CD14-positive monocyte (primary cell): Measurements from ENCODE around the gene GLYR1. TPM values are rescaled to one million over a fixed set of nuclear protein-coding genes. Genes with fewer than 3 reads are reported as not detected.

Source experiments
- DNase-seq, 3 donors: peaks; one replicate each; pipeline ENCODE4 v3.0.0-alpha.2; 2011 to 2022
- H2AFZ ChIP-seq: 2 replicates; pipeline ENCODE4 v1.6.0; 2012; ENCODE audit warnings: mild to moderate bottlenecking, low read depth, low read length, inconsistent platforms; ENCODE audit not compliant: insufficient read depth, poor library complexity, severe bottlenecking
- H3K27ac ChIP-seq, 2 donors: 1 replicate in 1 of 2; 2 replicates in 1 of 2; pipeline ENCODE4 v1.5.1; 2012 to 2013; ENCODE audit warnings: low read length in 2 of 2, control low read depth in 1 of 2, inconsistent platforms in 1 of 2, low read depth in 1 of 2, mild to moderate bottlenecking in 1 of 2
- H3K27me3 ChIP-seq, 2 donors: one replicate each; pipeline versions ENCODE4 v1.6.0 to v1.6.1; 2011 to 2013; ENCODE audit warnings: low read length in 2 of 2; ENCODE audit not compliant: control insufficient read depth in 2 of 2, insufficient read depth in 2 of 2
- H3K36me3 ChIP-seq, 2 donors: replicated peaks in 1 of 2; 1 replicate in 1 of 2; 2 replicates in 1 of 2; pipeline versions ENCODE4 v1.5.1 to v1.6.1; 2012 to 2013; ENCODE audit warnings: low read length in 2 of 2, control low read depth in 1 of 2, inconsistent platforms in 1 of 2, mild to moderate bottlenecking in 1 of 2; ENCODE audit not compliant: insufficient read depth in 2 of 2, control insufficient read depth in 1 of 2
- H3K4me1 ChIP-seq, 2 donors: 1 replicate in 1 of 2; 2 replicates in 1 of 2; pipeline versions ENCODE4 v1.5.1 to v1.6.1; 2012 to 2013; ENCODE audit warnings: low read length in 2 of 2, control low read depth in 1 of 2, inconsistent platforms in 1 of 2, mild to moderate bottlenecking in 1 of 2, moderate library complexity in 1 of 2; ENCODE audit not compliant: insufficient read depth in 2 of 2, control insufficient read depth in 1 of 2
- H3K4me2 ChIP-seq: replicated peaks from 2 replicates; pipeline ENCODE3; 2012; ENCODE audit warnings: low read length, moderate library complexity, mild to moderate bottlenecking; ENCODE audit not compliant: poor library complexity, severe bottlenecking; ENCODE audit errors: extremely low read depth
- H3K4me3 ChIP-seq, 3 experiments: fragments of 200-600 bp in 1 of 3; sonication (generic) in 1 of 3; replicated peaks in 1 of 3; 1 replicate in 2 of 3; 2 replicates in 1 of 3; pipeline ENCODE4 v1.5.1; 2011 to 2013; ENCODE audit warnings: low read length in 3 of 3, mild to moderate bottlenecking in 3 of 3, control low read depth in 2 of 3, low read depth in 2 of 3, inconsistent platforms in 1 of 3, moderate library complexity in 1 of 3
- H3K79me2 ChIP-seq: 2 replicates; pipeline ENCODE4 v1.6.0; 2012; ENCODE audit warnings: mild to moderate bottlenecking, control low read depth, inconsistent platforms, low read length, moderate library complexity; ENCODE audit not compliant: insufficient read depth
- H3K9ac ChIP-seq: 2 replicates; pipeline ENCODE4 v1.6.0; 2017; ENCODE audit warnings: low read length, mild to moderate bottlenecking; ENCODE audit not compliant: insufficient read depth, poor library complexity, severe bottlenecking
- H3K9me3 ChIP-seq, 2 donors: replicated peaks in 1 of 2; 1 replicate in 1 of 2; 2 replicates in 1 of 2; pipeline versions ENCODE4 v1.5.1 to v1.6.1; 2012 to 2013; ENCODE audit warnings: low read length in 2 of 2, control low read depth in 1 of 2; ENCODE audit not compliant: control insufficient read depth in 1 of 2, insufficient read depth in 1 of 2
- H4K20me1 ChIP-seq: 2 replicates; pipeline ENCODE4 v1.6.0; 2012; ENCODE audit warnings: mild to moderate bottlenecking, low read length, control low read depth, moderate library complexity; ENCODE audit not compliant: insufficient read depth
- H3K27ac Mint-ChIP-seq, 7 donors: one replicate each; pipeline ENCODE4 v1.8.0; 2020; ENCODE audit warnings: mild to moderate bottlenecking in 7 of 7, mixed read lengths in 7 of 7, moderate library complexity in 6 of 7, inconsistent platforms in 2 of 7
- H3K27me3 Mint-ChIP-seq, 3 donors: one replicate each; pipeline ENCODE4 v1.8.0; 2021 to 2022; ENCODE audit warnings: low read depth in 3 of 3, mild to moderate bottlenecking in 3 of 3, mixed read lengths in 3 of 3, moderate library complexity in 3 of 3, inconsistent platforms in 1 of 3
- H3K36me3 Mint-ChIP-seq, 2 donors: one replicate each; pipeline ENCODE4 v1.8.0; 2020; ENCODE audit warnings: mixed read lengths in 2 of 2, inconsistent platforms in 1 of 2, mild to moderate bottlenecking in 1 of 2
- H3K4me1 Mint-ChIP-seq: one replicate; pipeline ENCODE4 v1.8.0; 2020; ENCODE audit warnings: mild to moderate bottlenecking, mixed read lengths
- H3K4me3 Mint-ChIP-seq, 2 donors: one replicate each; pipeline ENCODE4 v1.8.0; 2020; ENCODE audit warnings: mild to moderate bottlenecking in 2 of 2, mixed read lengths in 2 of 2, moderate library complexity in 1 of 2
- H3K9me3 Mint-ChIP-seq, 7 donors: one replicate each; pipeline ENCODE4 v1.8.0; 2020 to 2022; ENCODE audit warnings: mixed read lengths in 7 of 7, mild to moderate bottlenecking in 6 of 7, moderate library complexity in 6 of 7, inconsistent platforms in 2 of 7
- CTCF ChIP-seq: fragments of 200-600 bp; IDR thresholded peaks from one replicate; pipeline ENCODE4 v1.8.0; 2022; ENCODE audit warnings: antibody characterized with exemption, mild to moderate bottlenecking
- WGBS: methylation state at CpG from one replicate; pipeline ENCODE4 v1.1.5; 2013; ENCODE audit warnings: missing lambda C conversion rate; ENCODE audit not compliant: insufficient coverage; 5-methylcytosine and 5-hydroxymethylcytosine counted together
- intact Hi-C, 2 donors: fragments of 100-400 bp; cut with micrococcal nuclease; formaldehyde crosslinking; loops; one replicate each; pipeline versions ENCODE4 v1.15.0 to v1.15.1; 2023
- polyA plus RNA-seq, 3 donors: library from polyadenylated mRNA; depleted of rRNA in 1 of 3; unstranded in 2 of 3; stranded (reverse) in 1 of 3; fragments of 300-500 nt in 2 of 3; fragments of >200 nt in 1 of 3; fragmentation: Illumina TruSeq in 2 of 3; gene quantifications; 1 replicate in 2 of 3; 2 replicates in 1 of 3; pipeline ENCODE4 v1.2.3, GENCODE V29; 2012 to 2021

The GLYR1 gene
- polyA plus RNA-seq, 3 donors, result 34.2 to 41.9 (median 39.3) TPM

- H3K4me1 Mint-ChIP-seq, result peaks cover 20% of the 10 kb centered on the region
- TF ChIP-seq CTCF, result no peak
- peaks cover 0 to 2% (median 0%) of the 10 kb centered on the region in 3 donors for H3K27me3 Mint-ChIP-seq
- peaks cover 0 to 1% (median 0%) of the 10 kb centered on the region in 7 donors for H3K9me3 Mint-ChIP-seq
- H3K36me3 ChIP-seq, result peaks cover 93 to 100% of the 10 kb centered on the region in 2 donors
- H3K9ac ChIP-seq, result no peak overlapping the region
- H3K4me1 ChIP-seq, result peaks cover 7 to 8% of the 10 kb centered on the region in 2 donors
- H3K9me3 ChIP-seq, result no peaks in the 10 kb centered on the region
- WGBS, result 89% methylated on average over 17 of the region's 17 CpGs
- H2AFZ ChIP-seq, result no peak overlapping the region
- peaks cover 81% of the 10 kb centered on the region for H4K20me1 ChIP-seq
- no peak overlapping the region for H3K4me2 ChIP-seq
- H3K36me3 Mint-ChIP-seq, result peaks cover 74 to 93% of the 10 kb centered on the region in 2 donors
- peak overlapping the region in 6 of 7 donors; percentile 10 to 82 (median 54) for H3K27ac Mint-ChIP-seq
- peaks cover 82% of the 10 kb centered on the region for H3K79me2 ChIP-seq
- no peak overlapping the region for H3K27ac ChIP-seq
- H3K4me3 Mint-ChIP-seq, result no peak overlapping the region
- no peak for DNase-seq
- intact Hi-C loops, result no loop called here
- H3K27me3 ChIP-seq, result no peaks in the 10 kb centered on the region
- no peak overlapping the region for H3K4me3 ChIP-seq
Measured at GRCh38 chr16:4859190-4859899, 12.3 kb upstream of the GLYR1 start.

GRCh38 chr16:4855804-4856203 is 8.7 kb upstream of the GLYR1 start:
- 100% methylated on average over 1 of the region's 2 CpGs for WGBS

More at GRCh38 chr16:4855804-4856203, 8.7 kb upstream of the GLYR1 start:
- Mint-ChIP-seq H3K27ac (no peak overlapping the region), H3K9me3 (peaks cover 0 to 1% (median 0%) of the 10 kb centered on the region in 7 donors), H3K4me1 (peaks cover 20% of the 10 kb centered on the region), H3K27me3 (peaks cover 0 to 2% (median 0%) of the 10 kb centered on the region in 3 donors), H3K36me3 (peaks cover 69 to 78% of the 10 kb centered on the region in 2 donors), H3K4me3 (no peak overlapping the region)
- Histone ChIP-seq H3K36me3 (peaks cover 72 to 83% of the 10 kb centered on the region in 2 donors), H3K4me2 (no peak overlapping the region), H3K9me3 (no peaks in the 10 kb centered on the region), H3K4me1 (peaks cover 11 to 21% of the 10 kb centered on the region in 2 donors), H4K20me1 (peaks cover 77% of the 10 kb centered on the region), H3K9ac (no peak overlapping the region), H2AFZ (no peak overlapping the region), H3K4me3 (no peak overlapping the region), H3K79me2 (peaks cover 84% of the 10 kb centered on the region), H3K27me3 (no peaks in the 10 kb centered on the region), H3K27ac (no peak overlapping the region)
- intact Hi-C loops, result no loop called here
- DNase-seq, result no peak
- TF ChIP-seq CTCF, result no peak
